Right atrium auricular region (tissue), 2 donors: ENCODE results near the gene PKP2. TPM values are rescaled to one million over a fixed set of nuclear protein-coding genes. Genes with fewer than 3 reads are reported as not detected.

Source experiments
- DNase-seq: peaks from one replicate; pipeline ENCODE4 v3.0.0-alpha.2; 2019; ENCODE audit warnings: low spot score
- H3K27ac ChIP-seq, 2 donors: fragments of 200-600 bp; sonication (generic); 1 replicate in 1 of 2; 2 replicates in 1 of 2; pipeline ENCODE4 v1.5.1; 2016 to 2019
- H3K27me3 ChIP-seq, 2 donors: fragments of 200-600 bp; sonication (generic); one replicate each; pipeline versions ENCODE4 v1.5.1 to v1.6.0; 2017 to 2019
- H3K36me3 ChIP-seq: fragments of 200-600 bp; sonication (generic); one replicate; pipeline ENCODE4 v1.5.1; 2016
- H3K4me1 ChIP-seq, 2 donors: fragments of 200-600 bp; sonication (generic); one replicate each; pipeline versions ENCODE4 v1.5.1 to v1.6.0; 2017 to 2019
- H3K4me3 ChIP-seq, 2 donors: fragments of 200-600 bp; sonication (generic); 1 replicate in 1 of 2; 2 replicates in 1 of 2; pipeline ENCODE4 v1.5.1; 2017 to 2019; ENCODE audit warnings: mild to moderate bottlenecking in 1 of 2, moderate library complexity in 1 of 2
- H3K9me3 ChIP-seq, 2 donors: fragments of 200-600 bp; sonication (generic); one replicate each; pipeline ENCODE4 v1.5.1; 2019
- total RNA-seq, 2 donors: library from RNA; depleted of rRNA; stranded (reverse); fragments of >200 nt; gene quantifications; one replicate each; pipeline ENCODE4 v1.1.0, GENCODE V29; 2016
- TF ChIP-seq, protein P1 (sequence below), 2 donors: fragments of 200-600 bp; sonication (generic); IDR thresholded peaks; one replicate each; pipeline ENCODE4 v1.5.1; 2019; ENCODE audit warnings: antibody characterized with exemption in 2 of 2

PKP2 gene
- total RNA-seq, 2 donors from 2014 or later: 195 to 271 TPM

DNA sequence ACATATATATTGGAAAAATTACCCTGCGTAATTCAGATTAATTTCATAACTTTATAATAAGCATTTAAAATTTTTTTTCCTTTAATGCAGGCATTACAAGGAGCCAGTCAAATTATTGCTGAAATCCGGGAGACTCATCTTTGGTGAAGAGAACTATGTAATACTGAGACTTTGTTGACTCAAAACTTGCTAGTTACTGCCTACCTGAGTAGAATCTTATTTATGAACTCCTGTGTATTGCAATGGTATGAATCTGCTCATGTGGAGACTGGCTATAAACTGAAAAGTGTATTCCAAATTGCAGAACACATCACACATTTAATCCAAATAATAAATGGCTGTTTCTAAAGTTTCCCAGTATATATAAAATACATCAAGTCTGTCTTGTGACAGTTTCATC lies 153.3 kb downstream of the PKP2 start:
- peaks cover 73% of the 10 kb centered on the region for H3K36me3 ChIP-seq

GRCh38 chr12:32742133-32742532 lies 154.4 kb downstream of the PKP2 start:
- Histone ChIP-seq H3K27ac (no peak overlapping the region), H3K9me3 (no peaks in the 10 kb centered on the region), H3K4me1 (no peaks in the 10 kb centered on the region), H3K36me3 (peaks cover 67% of the 10 kb centered on the region), H3K4me3 (no peak overlapping the region), H3K27me3 (no peaks in the 10 kb centered on the region)
- DNase-seq: no peak
- TF ChIP-seq, protein P1, sequence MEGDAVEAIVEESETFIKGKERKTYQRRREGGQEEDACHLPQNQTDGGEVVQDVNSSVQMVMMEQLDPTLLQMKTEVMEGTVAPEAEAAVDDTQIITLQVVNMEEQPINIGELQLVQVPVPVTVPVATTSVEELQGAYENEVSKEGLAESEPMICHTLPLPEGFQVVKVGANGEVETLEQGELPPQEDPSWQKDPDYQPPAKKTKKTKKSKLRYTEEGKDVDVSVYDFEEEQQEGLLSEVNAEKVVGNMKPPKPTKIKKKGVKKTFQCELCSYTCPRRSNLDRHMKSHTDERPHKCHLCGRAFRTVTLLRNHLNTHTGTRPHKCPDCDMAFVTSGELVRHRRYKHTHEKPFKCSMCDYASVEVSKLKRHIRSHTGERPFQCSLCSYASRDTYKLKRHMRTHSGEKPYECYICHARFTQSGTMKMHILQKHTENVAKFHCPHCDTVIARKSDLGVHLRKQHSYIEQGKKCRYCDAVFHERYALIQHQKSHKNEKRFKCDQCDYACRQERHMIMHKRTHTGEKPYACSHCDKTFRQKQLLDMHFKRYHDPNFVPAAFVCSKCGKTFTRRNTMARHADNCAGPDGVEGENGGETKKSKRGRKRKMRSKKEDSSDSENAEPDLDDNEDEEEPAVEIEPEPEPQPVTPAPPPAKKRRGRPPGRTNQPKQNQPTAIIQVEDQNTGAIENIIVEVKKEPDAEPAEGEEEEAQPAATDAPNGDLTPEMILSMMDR (IDR thresholded peaks at IDR 0.05): no peak

More for the DNA sequence above, 153.3 kb downstream of the PKP2 start:
- TF ChIP-seq, protein P1 (IDR thresholded peaks at IDR 0.05): no peak
- Histone ChIP-seq H3K9me3 (no peaks in the 10 kb centered on the region), H3K4me1 (no peaks in the 10 kb centered on the region), H3K4me3 (no peak overlapping the region), H3K27me3 (no peaks in the 10 kb centered on the region), H3K27ac (no peak overlapping the region)
- DNase-seq: no peak

Other genes with a start within 250 kb of the PKP2 start
- 10 to 100 TPM; 33.6 to 51.1 TPM for gene DNM1L, start 217.5 kb downstream of the PKP2 start, total RNA-seq
- gene YARS2, start 140.9 kb downstream of the PKP2 start, total RNA-seq: 10 to 100 TPM in 1 of 2 donors, 1 to 10 TPM in 1; 8.3 to 10.7 TPM